Duodenal mucosa (tissue), 2 donors: Measurements from ENCODE around the gene GPC5.

Experiments
- H3K27ac ChIP-seq: one replicate; pipeline ENCODE4 v1.7.0; 2013; ENCODE audit warnings: low read depth, low read length
- H3K27me3 ChIP-seq, 2 donors: one replicate each; pipeline ENCODE4 v1.7.0; 2013; ENCODE audit warnings: low read length in 2 of 2, control low read depth in 1 of 2; ENCODE audit not compliant: insufficient read depth in 2 of 2, control insufficient read depth in 1 of 2
- H3K36me3 ChIP-seq, 2 donors: one replicate each; pipeline ENCODE4 v1.7.0; 2013; ENCODE audit warnings: low read length in 2 of 2, control low read depth in 1 of 2; ENCODE audit not compliant: insufficient read depth in 2 of 2, control insufficient read depth in 1 of 2
- H3K4me1 ChIP-seq, 2 donors: one replicate each; pipeline ENCODE4 v1.7.0; 2013; ENCODE audit warnings: low read length in 2 of 2, control low read depth in 1 of 2; ENCODE audit not compliant: insufficient read depth in 2 of 2, control insufficient read depth in 1 of 2
- H3K4me3 ChIP-seq, 2 donors: one replicate each; pipeline ENCODE4 v1.7.0; 2013; ENCODE audit warnings: low read length in 2 of 2, low read depth in 1 of 2
- H3K9ac ChIP-seq, 2 donors: one replicate each; pipeline ENCODE4 v1.7.0; 2013; ENCODE audit warnings: low read length in 2 of 2, low read depth in 1 of 2
- H3K9me3 ChIP-seq, 2 donors: one replicate each; pipeline ENCODE4 v1.7.0; 2013; ENCODE audit warnings: low read length in 2 of 2, control low read depth in 1 of 2; ENCODE audit not compliant: control insufficient read depth in 1 of 2

GPC5 gene

DNA sequence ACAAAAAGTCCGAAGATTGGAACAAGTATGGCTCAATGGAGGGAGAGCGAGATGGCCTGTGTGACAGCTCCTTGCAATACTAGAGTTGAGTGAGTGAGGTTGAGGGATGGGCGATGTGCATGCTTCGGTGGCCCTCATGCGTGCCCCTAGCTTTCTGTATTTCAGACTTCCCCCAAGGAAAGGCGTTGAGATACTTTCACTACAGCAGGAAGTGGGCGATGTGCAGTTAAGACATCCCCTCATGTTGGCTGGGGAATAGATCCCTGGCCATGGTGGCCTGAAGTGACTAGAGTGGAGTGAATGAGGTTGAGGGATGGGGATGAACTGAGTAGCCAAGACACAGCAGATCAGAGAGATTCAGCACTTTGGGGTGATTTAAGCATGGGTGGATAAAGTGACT is 1194.3 kb downstream of the GPC5 start:
- no peak overlapping the region for H3K27ac ChIP-seq
- H3K36me3 ChIP-seq = no peaks in the 10 kb centered on the region
- no peak overlapping the region for H3K4me3 ChIP-seq
- H3K27me3 ChIP-seq = no peaks in the 10 kb centered on the region
- H3K9ac ChIP-seq = no peak overlapping the region
- no peaks in the 10 kb centered on the region for H3K4me1 ChIP-seq
- no peaks in the 10 kb centered on the region for H3K9me3 ChIP-seq

- no peaks in the 10 kb centered on the region for H3K9me3 ChIP-seq
- H3K27ac ChIP-seq = no peak overlapping the region
- H3K4me3 ChIP-seq = no peak overlapping the region
- no peaks in the 10 kb centered on the region for H3K36me3 ChIP-seq
- no peaks in the 10 kb centered on the region for H3K27me3 ChIP-seq
- H3K9ac ChIP-seq = no peak overlapping the region
- H3K4me1 ChIP-seq = no peaks in the 10 kb centered on the region
Measured at GRCh38 chr13:92602560-92602959, 1204.1 kb downstream of the GPC5 start.

GRCh38 chr13:92609376-92609775 is 1211.0 kb downstream of the GPC5 start:
- Histone ChIP-seq H3K36me3 (no peaks in the 10 kb centered on the region), H3K4me1 (no peaks in the 10 kb centered on the region), H3K4me3 (no peak overlapping the region), H3K27me3 (no peaks in the 10 kb centered on the region), H3K9me3 (no peaks in the 10 kb centered on the region), H3K27ac (no peak overlapping the region), H3K9ac (no peak overlapping the region)

GRCh38 chr13:92612892-92613291 is 1214.5 kb downstream of the GPC5 start:
- Histone ChIP-seq H3K27ac (no peak overlapping the region), H3K9ac (no peak overlapping the region), H3K36me3 (no peaks in the 10 kb centered on the region), H3K4me3 (no peak overlapping the region), H3K9me3 (no peaks in the 10 kb centered on the region), H3K4me1 (no peaks in the 10 kb centered on the region), H3K27me3 (no peaks in the 10 kb centered on the region)

- H3K4me1 ChIP-seq = no peaks in the 10 kb centered on the region
- H3K9me3 ChIP-seq = no peaks in the 10 kb centered on the region
- no peak overlapping the region for H3K9ac ChIP-seq
- H3K36me3 ChIP-seq = no peaks in the 10 kb centered on the region
- H3K4me3 ChIP-seq = no peak overlapping the region
- no peaks in the 10 kb centered on the region for H3K27me3 ChIP-seq
- H3K27ac ChIP-seq = no peak overlapping the region
Measured at GRCh38 chr13:92613921-92614320, 1215.5 kb downstream of the GPC5 start.

DNA sequence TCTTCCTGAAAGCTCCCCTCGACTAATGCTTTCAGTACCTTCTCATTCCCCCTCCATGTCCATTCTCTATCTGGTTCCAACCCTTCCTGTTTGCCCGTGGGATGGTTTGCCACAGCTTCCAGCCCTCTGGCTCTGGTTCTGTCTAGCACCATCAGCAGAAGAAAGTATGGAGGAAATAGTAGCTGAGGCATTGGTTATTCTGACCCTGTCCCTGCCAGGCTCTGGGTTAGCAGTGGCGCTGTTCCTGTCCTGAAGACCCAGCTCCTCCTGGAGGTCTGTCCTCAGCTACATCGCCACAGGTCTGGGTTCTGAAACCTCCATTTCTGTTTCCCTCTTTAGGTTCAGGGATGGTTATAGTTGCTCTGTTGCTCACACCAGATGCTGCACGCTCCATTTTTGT is 1223.6 kb downstream of the GPC5 start:
- Histone ChIP-seq H3K27me3 (no peaks in the 10 kb centered on the region), H3K36me3 (no peaks in the 10 kb centered on the region), H3K4me1 (no peaks in the 10 kb centered on the region), H3K4me3 (no peak overlapping the region), H3K27ac (no peak overlapping the region), H3K9ac (no peak overlapping the region), H3K9me3 (no peaks in the 10 kb centered on the region)

- Histone ChIP-seq H3K36me3 (no peaks in the 10 kb centered on the region), H3K4me3 (no peak overlapping the region), H3K27ac (no peak overlapping the region), H3K9me3 (no peaks in the 10 kb centered on the region), H3K9ac (no peak overlapping the region), H3K27me3 (no peaks in the 10 kb centered on the region), H3K4me1 (no peaks in the 10 kb centered on the region)
Measured at GRCh38 chr13:92622905-92623304, 1224.5 kb downstream of the GPC5 start.

- Histone ChIP-seq H3K9ac (no peak overlapping the region), H3K36me3 (no peaks in the 10 kb centered on the region), H3K27ac (no peak overlapping the region), H3K4me1 (no peaks in the 10 kb centered on the region), H3K4me3 (no peak overlapping the region), H3K27me3 (no peaks in the 10 kb centered on the region), H3K9me3 (no peaks in the 10 kb centered on the region)
Measured at GRCh38 chr13:92626274-92626673, 1227.9 kb downstream of the GPC5 start.

DNA sequence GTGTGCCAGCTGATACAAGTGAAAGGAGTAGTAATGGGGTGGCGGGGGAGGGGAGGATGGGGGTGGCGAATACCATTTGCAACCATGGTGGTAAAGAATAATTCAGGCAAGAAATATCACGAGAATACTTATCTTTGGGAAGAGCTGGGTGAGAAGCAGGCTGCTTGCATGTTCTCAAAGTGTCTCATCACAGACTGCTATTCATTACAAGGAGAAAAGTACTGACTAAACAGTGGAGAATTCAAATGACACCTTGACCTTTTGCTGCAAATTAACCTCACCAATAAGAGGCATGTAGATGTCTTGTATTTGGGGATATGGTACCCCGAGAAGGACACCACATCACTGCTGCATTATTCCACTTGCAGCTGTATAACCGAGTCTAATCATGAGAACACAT is 1242.5 kb downstream of the GPC5 start:
- no peaks in the 10 kb centered on the region for H3K9me3 ChIP-seq
- no peaks in the 10 kb centered on the region for H3K27me3 ChIP-seq
- no peak overlapping the region for H3K9ac ChIP-seq
- H3K4me1 ChIP-seq = no peaks in the 10 kb centered on the region
- H3K4me3 ChIP-seq = no peak overlapping the region
- H3K27ac ChIP-seq = no peak overlapping the region
- no peaks in the 10 kb centered on the region for H3K36me3 ChIP-seq

DNA sequence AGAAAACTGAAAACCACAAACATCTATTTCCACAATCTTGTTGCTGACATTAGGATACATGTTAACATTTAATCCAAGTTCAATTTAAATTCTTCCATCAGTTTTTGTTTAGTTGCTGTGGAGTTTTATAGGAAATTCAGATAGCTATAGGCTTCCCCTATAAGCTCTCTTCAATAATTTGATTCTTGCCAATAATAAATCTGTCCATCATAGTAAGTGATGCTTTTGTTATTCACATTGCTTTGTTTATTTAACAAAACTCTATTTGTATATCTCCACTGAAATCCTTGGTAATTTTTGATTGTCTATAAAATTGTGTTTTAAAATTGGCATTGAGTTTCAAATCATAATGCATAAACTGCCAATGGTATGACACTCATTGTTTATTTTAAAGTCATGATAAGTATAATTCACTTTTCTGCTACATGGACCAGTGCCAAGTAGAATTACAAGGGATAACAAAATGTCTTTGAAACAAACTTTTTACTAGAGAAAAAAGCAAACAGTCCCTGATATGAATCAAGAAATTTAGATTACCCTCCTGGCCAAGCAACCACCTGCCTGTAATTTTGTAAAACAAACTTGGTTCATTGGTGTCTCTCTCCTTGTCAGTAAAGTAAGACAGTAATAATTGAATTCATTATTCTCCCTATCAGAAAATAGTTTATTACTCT is 1250.9 kb downstream of the GPC5 start:
- no peak overlapping the region for H3K4me3 ChIP-seq
- no peaks in the 10 kb centered on the region for H3K27me3 ChIP-seq
- H3K27ac ChIP-seq = no peak overlapping the region
- H3K36me3 ChIP-seq = no peaks in the 10 kb centered on the region
- no peaks in the 10 kb centered on the region for H3K4me1 ChIP-seq
- no peaks in the 10 kb centered on the region for H3K9me3 ChIP-seq
- no peak overlapping the region for H3K9ac ChIP-seq

DNA sequence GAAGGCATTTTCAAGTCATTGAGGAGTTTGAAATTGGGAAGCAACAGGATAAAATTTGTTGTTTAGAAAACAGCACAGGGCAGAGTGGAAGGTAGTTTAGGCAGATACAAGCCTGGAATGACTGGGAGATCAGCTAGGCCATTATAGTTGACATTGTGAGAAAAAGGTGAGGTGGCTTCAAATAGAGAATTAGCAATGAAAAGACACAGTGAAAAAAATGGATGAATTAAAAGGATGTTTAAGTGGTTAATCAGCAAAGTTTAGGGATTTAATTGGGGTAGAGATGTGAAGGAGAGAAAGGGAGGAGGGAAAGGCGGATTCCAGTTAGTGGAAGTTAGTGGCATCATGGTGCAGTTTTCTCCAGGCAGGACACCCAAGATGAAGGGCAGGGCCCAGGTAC is 1257.7 kb downstream of the GPC5 start:
- no peaks in the 10 kb centered on the region for H3K36me3 ChIP-seq
- H3K9me3 ChIP-seq = no peaks in the 10 kb centered on the region
- H3K27ac ChIP-seq = no peak overlapping the region
- no peaks in the 10 kb centered on the region for H3K27me3 ChIP-seq
- H3K4me3 ChIP-seq = no peak overlapping the region
- no peaks in the 10 kb centered on the region for H3K4me1 ChIP-seq
- no peak overlapping the region for H3K9ac ChIP-seq
